Stimulated activated CD4-positive, alpha-beta T cell treated with anti-CD3 and anti-CD28 coated beads, Interleukin-12 subunit alpha, Interleukin-12 subunit beta, amount 100 ng/mL, for 24 hours (primary cell): ENCODE results near the gene NOCT.
A peak's percentile ranks its signal among the peaks of the same experiment; 100 is the strongest.
"Not testable (repeated sequence)": the region's sequence is repeated elsewhere in the genome, so short reads cannot be mapped to it uniquely, and the experiment has no call there.

ENCODE experiments used
- DNase-seq, 2 experiments: peaks; one replicate each; pipeline ENCODE4 v3.0.0-alpha.2; 2020; ENCODE audit warnings: low read depth in 2 of 2

The NOCT gene

DNA sequence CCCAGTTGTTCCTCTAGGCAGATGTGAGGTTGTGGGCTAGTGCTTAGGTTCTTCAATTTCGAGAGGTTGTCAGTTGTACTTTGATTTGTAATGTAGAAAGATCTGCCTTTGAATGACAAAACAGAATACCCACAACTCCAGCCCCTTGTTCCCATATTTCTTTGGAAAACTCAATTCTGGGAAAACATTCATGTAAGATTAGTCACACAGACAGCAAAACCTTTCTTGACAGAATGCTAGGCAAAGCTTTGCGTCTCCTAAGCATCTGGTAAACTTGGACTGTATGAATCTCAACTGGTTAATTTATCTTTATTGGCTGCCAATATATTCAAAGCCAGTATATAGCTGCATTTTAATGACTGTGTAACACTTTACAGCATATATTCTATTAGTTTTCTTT is 34.9 kb downstream of the NOCT start:
- no peak for DNase-seq

DNA sequence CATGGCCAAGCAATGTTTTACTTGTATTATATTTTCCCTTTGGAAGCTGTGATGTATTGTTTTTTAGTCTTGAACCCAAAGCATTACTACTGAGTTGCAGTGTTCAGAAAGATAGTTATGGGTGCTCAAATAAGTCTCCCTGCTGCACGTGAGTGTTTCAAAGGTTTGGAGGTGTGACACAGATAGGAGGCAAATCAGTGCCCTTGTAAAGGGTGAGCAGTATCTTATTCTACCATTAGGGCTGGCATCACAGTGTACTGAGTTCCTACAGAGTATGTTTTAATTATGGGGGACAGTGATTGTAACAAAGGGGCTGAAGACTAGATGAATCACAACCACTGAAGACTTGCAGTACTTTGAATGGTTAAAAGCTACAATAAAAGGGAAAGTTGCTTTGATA is 38.3 kb downstream of the NOCT start:
- DNase-seq, result no peak

DNA sequence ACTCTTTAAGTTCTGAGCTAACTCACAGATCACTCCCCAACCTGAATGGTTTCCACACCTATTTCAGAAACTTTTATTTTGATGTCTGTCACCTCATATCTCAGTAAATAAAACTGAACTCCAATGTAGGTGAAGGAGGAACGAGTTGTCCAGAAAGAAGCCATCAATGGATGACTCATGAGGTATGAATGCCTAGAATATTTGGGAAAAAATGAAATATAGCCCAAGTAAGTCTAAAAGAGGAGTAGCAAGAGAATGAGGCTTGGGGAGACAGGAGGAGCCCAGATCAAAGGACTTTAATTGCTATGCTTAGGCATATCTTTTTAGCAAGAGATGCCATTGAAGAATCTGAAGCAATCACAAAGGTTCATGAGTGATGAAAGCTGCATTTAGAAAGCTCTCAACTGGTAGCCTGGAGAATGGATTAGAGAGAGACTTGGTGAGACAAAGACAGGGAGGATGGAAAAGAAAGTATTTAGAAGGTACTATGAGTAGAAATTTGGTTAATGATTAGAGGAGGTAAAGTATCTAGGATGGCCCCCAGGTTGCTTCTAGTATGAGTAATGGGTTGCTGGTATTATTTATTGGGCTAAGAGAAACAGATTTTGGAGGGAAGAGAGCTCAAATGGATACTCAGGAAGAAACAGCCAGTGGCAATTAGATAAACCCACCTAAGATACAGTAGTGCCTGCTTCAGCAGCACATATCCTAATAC is 39.4 kb downstream of the NOCT start:
- no peak for DNase-seq

DNA sequence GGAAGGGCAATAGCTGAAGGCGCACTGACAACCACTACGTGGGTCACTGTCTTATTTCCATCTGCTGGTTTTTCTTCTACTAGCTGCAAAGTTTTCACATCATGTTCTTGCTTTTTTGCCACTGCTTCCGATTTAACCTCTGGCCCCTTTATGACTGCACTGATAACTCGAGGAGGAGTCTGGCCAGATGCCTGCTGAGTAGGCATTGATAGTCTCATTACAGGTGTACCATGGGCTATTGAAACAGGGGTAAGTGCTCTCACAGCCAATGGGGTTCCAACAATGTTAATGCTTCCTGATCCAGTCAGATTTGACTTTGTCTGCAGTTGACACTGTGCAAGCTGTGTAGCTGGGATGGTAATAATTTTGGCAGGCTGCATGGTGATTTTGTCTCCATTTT is 43.4 kb downstream of the NOCT start:
- not testable (repeated sequence) for DNase-seq

DNA sequence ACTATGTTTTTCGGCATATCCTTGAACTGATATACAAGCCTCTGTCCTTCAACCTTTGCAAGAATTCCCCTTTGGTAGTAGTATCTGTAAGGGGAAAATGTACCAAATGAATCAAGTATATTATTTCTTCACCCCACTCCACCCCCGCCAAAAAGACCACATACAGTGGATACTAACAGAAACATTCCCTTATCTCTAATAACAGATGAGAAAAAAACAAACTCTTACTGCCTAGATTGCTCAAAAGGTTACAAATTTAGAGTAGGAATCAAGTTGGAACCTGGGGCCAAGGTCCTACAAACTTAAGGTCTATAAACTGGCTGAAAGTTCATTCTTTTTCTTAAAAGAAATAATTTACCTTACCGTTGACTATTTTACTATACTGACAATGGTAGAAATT is 45.0 kb downstream of the NOCT start:
- DNase-seq, result no peak

DNA sequence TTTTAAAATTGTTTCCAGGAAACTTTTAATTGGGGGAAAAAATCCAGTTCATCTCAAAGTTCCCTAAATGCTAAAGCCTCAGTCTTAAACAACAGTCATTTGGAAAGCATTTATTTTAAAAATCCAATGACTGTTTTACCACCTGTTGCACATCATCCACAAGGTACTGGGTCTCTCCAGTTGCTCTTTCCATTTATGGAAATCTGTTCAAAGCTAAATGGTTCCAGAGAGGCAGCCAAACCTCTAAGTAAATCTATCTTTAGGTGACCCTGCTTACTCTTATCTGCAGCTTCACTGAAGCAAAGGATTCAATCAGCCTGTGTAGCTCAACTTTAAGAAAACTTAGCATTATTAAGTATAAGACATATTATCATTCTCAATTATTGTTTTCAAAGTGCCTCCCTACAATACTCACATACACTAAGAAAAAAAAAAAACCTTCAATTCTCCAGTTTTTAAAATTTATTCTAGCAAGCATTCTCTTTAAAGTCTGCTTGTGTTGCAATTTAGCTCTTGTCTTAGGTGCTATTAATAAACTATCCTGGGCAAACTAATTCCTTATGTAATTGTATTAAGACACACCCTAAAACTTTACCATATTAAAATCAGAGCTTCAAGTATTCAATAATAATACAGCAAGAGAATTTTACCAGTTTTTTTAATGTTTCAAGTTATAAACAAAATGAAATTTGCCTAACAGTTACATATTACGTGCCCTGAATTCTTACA is 60.6 kb downstream of the NOCT start:
- DNase-seq, result no peak

DNA sequence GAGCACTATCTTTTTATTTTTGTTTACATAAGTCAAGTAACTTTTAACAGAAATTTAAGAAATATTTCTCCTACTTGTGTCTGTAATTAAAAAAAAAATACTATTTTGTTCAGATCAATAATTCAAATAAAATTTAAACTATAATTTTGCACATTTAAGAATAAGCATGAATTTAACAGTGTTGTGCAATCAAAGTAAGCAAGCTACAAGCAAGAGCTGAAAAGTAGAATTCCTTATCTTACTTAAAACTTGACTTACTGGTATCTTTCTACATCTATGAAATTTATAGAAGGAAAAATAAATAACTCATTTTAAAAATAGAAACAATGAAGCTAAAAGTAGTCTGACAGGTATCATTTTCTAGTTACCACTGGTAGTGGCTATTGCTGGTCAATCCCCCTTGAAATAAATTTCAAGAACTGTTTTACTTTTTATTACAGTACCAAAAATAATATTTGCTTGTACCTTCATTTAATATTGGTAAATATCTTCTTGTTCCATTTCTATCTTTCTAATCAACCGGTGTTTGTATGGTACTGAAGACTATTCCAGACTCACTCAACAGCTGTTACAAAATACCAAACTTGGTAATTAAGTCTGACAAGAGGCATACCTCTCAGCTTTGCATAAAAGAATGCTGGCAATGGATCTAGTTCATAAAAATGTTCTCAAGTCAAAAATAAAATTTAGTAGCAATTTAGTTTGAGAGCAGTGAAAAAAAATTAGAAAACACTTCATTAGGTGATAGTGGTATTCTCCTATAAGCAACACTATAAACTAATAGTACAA is 62.2 kb downstream of the NOCT start:
- no peak for DNase-seq

DNA sequence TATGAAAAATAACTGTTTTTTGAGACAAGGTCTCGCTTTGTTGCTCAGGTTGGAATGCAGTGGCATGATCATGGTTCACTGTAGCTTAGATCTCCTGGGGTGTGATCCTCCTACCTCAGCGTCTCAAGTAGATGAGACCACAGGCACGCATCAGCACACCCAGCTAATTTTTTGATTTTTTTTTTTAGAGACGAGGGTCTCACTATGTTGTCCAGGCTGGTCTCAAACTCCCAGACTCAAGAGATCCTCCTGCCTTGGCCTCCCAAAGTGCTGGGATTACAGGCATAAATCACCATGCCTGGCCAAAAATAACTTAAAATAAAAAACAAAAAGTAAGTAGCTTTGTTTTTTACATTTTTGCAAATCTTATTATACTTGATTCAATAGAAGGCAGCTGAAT is 63.3 kb downstream of the NOCT start:
- DNase-seq, result no peak

DNA sequence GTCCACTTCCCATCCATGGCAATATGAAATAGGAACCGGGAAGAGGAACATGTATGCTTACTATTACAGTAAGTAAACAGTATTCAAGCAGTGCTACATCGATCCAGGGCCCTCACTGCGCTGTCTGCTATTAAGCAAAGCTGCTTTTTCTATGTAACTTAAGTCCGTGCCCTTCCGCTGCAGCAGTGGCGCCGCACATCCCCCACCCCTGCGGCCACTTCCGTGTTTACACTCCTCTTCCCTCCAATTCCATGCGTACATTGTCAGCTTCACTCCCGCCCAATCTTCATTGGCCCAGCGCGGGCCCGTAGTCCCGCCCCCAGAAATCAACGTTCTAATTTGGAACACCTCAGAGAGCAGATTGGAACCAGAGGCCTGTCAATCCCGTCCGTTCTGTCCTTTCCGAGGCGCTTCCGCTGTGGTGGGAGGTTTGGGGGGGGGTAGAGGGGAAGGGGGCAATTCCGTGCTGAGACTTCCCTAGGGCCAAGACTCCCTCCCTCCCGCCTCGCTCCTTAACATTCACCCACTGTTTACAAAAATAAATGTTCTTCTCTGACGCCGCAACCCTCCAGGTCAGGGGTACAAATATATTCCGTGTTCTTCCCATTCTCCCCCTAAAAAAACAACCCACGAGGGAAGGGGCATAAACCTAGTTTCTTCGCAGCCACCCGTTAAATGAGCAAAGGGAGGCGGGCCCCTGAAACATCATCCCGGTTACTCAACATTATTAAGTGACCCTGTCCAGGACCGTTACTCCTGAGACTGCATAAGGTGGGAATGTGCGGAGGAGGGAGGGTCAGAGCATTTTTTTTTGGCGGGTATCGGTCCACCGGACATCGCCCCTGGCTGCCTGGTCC is 67.4 kb downstream of the NOCT start:
- DNase-seq, result peak; percentile 80 to 88

DNA sequence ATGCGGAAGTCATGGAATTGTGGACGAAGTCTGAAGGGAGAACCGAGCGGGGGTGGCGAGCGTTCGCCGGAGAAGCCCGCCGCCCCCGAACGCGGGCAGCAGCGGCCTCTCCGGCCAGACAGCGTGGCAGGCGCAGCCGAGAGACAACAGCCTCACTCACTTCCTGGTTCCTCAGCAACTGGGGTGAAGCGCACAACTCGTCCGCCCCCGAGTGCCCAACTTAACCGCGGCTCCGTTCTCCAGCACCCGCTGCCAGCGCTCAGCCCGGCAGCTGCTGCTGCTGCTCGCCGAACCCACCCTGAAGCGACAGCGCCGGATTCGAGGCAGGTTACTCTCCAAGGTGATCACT is 68.0 kb downstream of the NOCT start:
- peak; percentile 35 to 39 for DNase-seq

DNA sequence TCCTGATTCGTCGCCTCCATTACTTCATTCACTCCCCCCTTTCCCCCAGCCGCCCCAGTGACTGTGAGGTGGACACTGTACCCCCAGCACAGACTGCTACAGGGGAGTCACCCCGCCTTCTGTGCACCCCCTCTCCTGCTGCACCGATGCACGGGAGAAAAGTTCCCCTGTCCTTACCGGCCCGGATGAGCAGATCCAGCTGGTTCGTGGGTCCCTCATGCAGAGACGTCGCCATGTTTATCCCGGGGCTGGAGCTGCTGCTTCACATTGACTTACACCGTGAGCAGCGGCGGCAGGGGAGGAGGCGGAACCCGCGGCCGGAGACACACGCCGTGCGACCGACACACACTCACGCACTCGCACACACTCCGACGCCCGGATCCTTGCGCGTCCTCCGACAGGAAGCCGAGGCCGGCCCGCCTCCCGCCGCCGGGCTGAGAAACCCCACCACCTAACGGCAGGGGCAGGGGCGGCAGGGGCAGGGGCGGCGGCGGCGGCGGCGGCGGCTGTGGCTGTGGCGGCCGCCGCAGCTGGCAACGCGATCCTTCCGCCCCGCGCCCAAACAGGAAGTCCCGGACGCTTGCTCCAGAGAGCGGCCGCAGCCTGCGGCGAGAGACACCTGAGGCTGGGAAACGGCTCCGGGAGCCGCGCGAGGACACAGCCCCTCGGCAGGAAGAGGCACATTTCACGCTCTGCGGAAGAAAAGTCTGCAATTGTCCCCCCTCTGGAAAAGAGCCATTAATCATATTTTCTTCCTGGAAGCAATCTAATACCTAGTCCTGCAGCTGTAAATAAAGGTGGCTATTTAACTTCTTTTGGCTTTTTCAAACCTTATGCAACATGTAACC is 68.6 kb downstream of the NOCT start:
- peak; percentile 74 to 78 for DNase-seq

DNA sequence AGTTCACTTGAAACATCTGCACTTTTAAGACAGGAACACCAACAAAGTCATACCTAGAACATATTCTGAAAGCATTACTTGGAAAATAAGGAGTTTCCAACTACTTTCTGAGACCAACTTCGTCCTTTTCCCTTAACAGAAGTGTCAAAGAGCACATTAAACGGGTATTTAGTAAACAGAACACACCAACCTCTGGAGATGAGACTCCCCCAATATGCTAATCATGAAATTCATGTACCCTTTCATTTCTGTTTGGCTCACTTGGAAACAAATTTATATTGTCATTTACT is 69.2 kb downstream of the NOCT start:
- no peak for DNase-seq

DNA sequence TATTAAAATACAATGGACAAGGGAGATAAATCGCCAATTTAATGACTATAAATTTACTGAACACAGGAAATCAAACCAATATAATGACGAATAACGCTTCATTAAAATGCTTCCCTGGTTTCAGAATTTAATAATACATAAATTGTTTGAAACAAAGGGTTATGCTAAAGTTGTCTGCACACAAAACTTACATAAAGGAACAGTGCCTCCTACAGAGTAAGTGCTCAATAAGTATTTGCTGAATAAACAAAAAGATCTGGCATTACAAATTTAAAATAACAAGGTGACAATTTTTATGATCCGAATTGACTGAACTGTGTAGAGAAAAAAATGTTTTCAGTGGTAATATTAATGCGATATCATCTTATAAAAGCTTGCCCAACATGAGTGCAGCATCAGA is 69.6 kb downstream of the NOCT start:
- DNase-seq, result no peak

DNA sequence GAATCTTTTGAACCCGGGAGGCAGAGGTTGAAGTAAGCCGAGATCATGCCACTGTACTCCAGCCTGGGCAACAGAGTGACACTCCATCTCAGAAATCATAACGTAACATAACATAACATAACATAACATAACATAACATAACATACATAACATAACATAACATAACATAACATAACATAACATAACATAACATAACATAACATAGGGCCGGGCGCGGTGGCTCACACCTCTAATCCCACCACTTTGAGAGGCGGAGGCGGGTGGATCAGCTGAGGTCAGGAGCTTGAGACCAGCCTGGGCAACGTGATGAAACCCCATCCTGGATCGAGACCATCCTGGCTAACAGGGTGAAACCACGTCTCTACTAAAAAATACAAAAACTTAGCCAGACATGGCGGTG is 76.7 kb downstream of the NOCT start:
- DNase-seq, result no peak
